K562 (cell line): ENCODE data around the gene PCDH12. TPM values are rescaled to one million over a fixed set of nuclear protein-coding genes. Genes with fewer than 3 reads are reported as not detected.

Experiments
- ATAC-seq: fragments of 200-7000 bp; cut with Tn5 transposase; 3 replicates; pipeline ENCODE4 v1.9.1; 2020; ENCODE audit warnings: moderate library complexity
- BruUV-seq: library from RNA; stranded (reverse); fragments of 400-500 nt; replicated peaks from 2 replicates; lab custom pipeline; 2021; lab: Mats Ljungman, UMichigan
- CTCF ChIA-PET: fragments of 300-600 bp; formaldehyde crosslinking; extraction: SDS; loops from one replicate; lab custom pipeline; 2021; ENCODE audit warnings: low intra/inter-chr PET ratio; lab: Yijun Ruan, JAX
- POLR2A ChIA-PET: fragments of 300-600, 350-650 bp; sonication (Branson Sonifier 250); formaldehyde crosslinking; extraction: SDS; loops from one replicate; lab custom pipeline; 2021; ENCODE audit warnings: antibody characterized with exemption, inconsistent platforms; lab: Yijun Ruan, JAX
- DNase-seq, 4 experiments: peaks; one replicate each; pipeline versions ENCODE4 v3.0.0 to v3.0.0-alpha.2; 2011 to 2018; ENCODE audit warnings: low spot score in 3 of 4, mixed read lengths in 3 of 4; ENCODE audit errors: extremely low read depth in 1 of 4
- FAIRE-seq: peaks from 2 replicates; lab custom pipeline; 2011; peaks lifted over from hg19 to GRCh38; lab: Jason Lieb, UNC
- H2AFZ ChIP-seq: 2 replicates; pipeline ENCODE4 v1.6.0; 2011; ENCODE audit warnings: low read depth, low read length, control low read depth, inconsistent platforms
- H3K27ac ChIP-seq: fragments of 200-600 bp; 3 replicates; pipeline ENCODE4 v1.8.0; 2011; ENCODE audit warnings: low read depth, mild to moderate bottlenecking, control low read depth, inconsistent platforms, low read length, moderate library complexity, mixed read lengths; ENCODE audit errors: extremely low read depth
- H3K27me3 ChIP-seq, 2 experiments: fragments of 300-600 bp in 1 of 2; 2 replicates in 1 of 2; 3 replicates in 1 of 2; pipeline versions ENCODE4 v1.6.0 to v1.8.0; 2011; ENCODE audit warnings: inconsistent platforms in 2 of 2, low read length in 2 of 2, mild to moderate bottlenecking in 1 of 2, mixed read lengths in 1 of 2, moderate library complexity in 1 of 2; ENCODE audit not compliant: control insufficient read depth in 2 of 2, insufficient read depth in 2 of 2
- H3K36me3 ChIP-seq: fragments of 300-600 bp; 3 replicates; pipeline ENCODE4 v1.8.0; 2011; ENCODE audit warnings: mild to moderate bottlenecking, low read length, inconsistent platforms; ENCODE audit not compliant: control insufficient read depth, insufficient read depth
- H3K4me1 ChIP-seq, 2 experiments: fragments of 200-600 bp in 1 of 2; replicated peaks in 1 of 2; 2 replicates in 1 of 2; 3 replicates in 1 of 2; pipeline versions ENCODE4 v1.5.1 to v1.8.0; 2011; ENCODE audit warnings: inconsistent platforms in 2 of 2, low read length in 2 of 2, mild to moderate bottlenecking in 1 of 2, mixed read lengths in 1 of 2, moderate library complexity in 1 of 2; ENCODE audit not compliant: control insufficient read depth in 2 of 2, insufficient read depth in 2 of 2
- H3K4me2 ChIP-seq: 2 replicates; pipeline ENCODE4 v1.6.1; 2011; ENCODE audit warnings: low read length, control low read depth, inconsistent platforms, mixed read lengths; ENCODE audit not compliant: insufficient read depth
- H3K4me3 ChIP-seq: fragments of 200-600 bp; sonication (generic), shearing (Covaris generic); 2 replicates; pipeline ENCODE4 v1.5.1; 2016; ENCODE audit warnings: control low read depth, inconsistent platforms
- H3K79me2 ChIP-seq: fragments of 200-600 bp; 3 replicates; pipeline ENCODE4 v1.8.0; 2011; ENCODE audit warnings: low read length, inconsistent platforms; ENCODE audit not compliant: control insufficient read depth, insufficient read depth
- H3K9ac ChIP-seq, 2 experiments: 2 replicates each; pipeline versions ENCODE4 v1.6.0 to v1.6.1; 2011; ENCODE audit warnings: low read depth in 2 of 2, low read length in 2 of 2, control low read depth in 1 of 2, inconsistent platforms in 1 of 2, mild to moderate bottlenecking in 1 of 2, mixed read lengths in 1 of 2; ENCODE audit not compliant: insufficient read depth in 1 of 2
- H3K9me1 ChIP-seq: one replicate; pipeline ENCODE4 v1.6.0; 2011; ENCODE audit warnings: inconsistent platforms, mild to moderate bottlenecking, low read length, moderate library complexity; ENCODE audit not compliant: control insufficient read depth, insufficient read depth
- H3K9me3 ChIP-seq: replicated peaks from 2 replicates; pipeline ENCODE4 v1.5.1; 2011; ENCODE audit warnings: low read depth, low read length, inconsistent platforms; ENCODE audit not compliant: control insufficient read depth, insufficient read depth
- H4K20me1 ChIP-seq: replicated peaks from 2 replicates; pipeline ENCODE4 v1.6.1; 2011; ENCODE audit warnings: low read length, inconsistent platforms, mixed read lengths; ENCODE audit not compliant: control insufficient read depth, insufficient read depth
- MLLT1 ChIP-seq, 2 experiments: fragments of 450-650 bp; IDR thresholded peaks; 2 replicates each; pipeline ENCODE4 v1.6.1; 2016
- NCOA2 ChIP-seq, 2 experiments: fragments of 450-650 bp; IDR thresholded peaks; 2 replicates each; pipeline ENCODE4 v1.6.1; 2018; ENCODE audit warnings: mild to moderate bottlenecking in 2 of 2, moderate library complexity in 1 of 2; ENCODE audit not compliant: partially characterized antibody in 2 of 2
- NFXL1 ChIP-seq: fragments of 450-650 bp; formaldehyde crosslinking; IDR thresholded peaks from 2 replicates; pipeline ENCODE4 v1.4.0; 2021; ENCODE audit warnings: mild to moderate bottlenecking
- RBM25 ChIP-seq: fragments of 200-400 bp; formaldehyde crosslinking; IDR thresholded peaks from 2 replicates; pipeline ENCODE4 v1.6.1; 2018; ENCODE audit warnings: low read length, low read depth, moderate library complexity; ENCODE audit not compliant: severe bottlenecking
- SRSF7 ChIP-seq: fragments of 200-400 bp; formaldehyde crosslinking; optimal IDR thresholded peaks from 2 replicates; pipeline ENCODE3; 2017; ENCODE audit warnings: mild to moderate bottlenecking, low read depth, low read length
- XRCC4 ChIP-seq: IDR thresholded peaks from one replicate; pipeline ENCODE4 v1.6.1; 2011; ENCODE audit not compliant: insufficient read depth, insufficient read length; ENCODE audit errors: extremely low read depth
- ZNF316 ChIP-seq: fragments of 450-650 bp; IDR thresholded peaks from 2 replicates; pipeline ENCODE4 v1.6.1; 2016
- WGBS: fragments of 100-300 bp; shearing (Covaris generic); methylation state at CpG from one replicate; pipeline ENCODE4 v1.1.6; 2016; ENCODE audit warnings: low coverage, mixed read lengths; ENCODE audit not compliant: insufficient coverage; ENCODE audit errors: missing lambda C conversion rate; 5-methylcytosine and 5-hydroxymethylcytosine counted together
- in situ Hi-C: fragments of 300-500 bp; cut with MboI; formaldehyde crosslinking; loops from 4 replicates; pipeline ENCODE4 v1.15.0; 2018; ENCODE audit warnings: inconsistent platforms, mixed read lengths
- intact Hi-C: fragments of 100-400 bp; cut with micrococcal nuclease; formaldehyde crosslinking; loops from 2 replicates; pipeline ENCODE4 v1.14.2; 2022
- polyA plus RNA-seq, 8 experiments: library from polyadenylated mRNA; depleted of rRNA in 4 of 8; stranded (reverse) in 5 of 8; unstranded in 3 of 8; fragments of >200 nt; fragmentation: Nextera tagmentation in 2 of 8; fragmentation: Illumina TruSeq in 1 of 8; extraction: Ambion mirVana in 2 of 8; extraction: Trizol in 1 of 8; gene quantifications; 2 replicates each; pipeline versions ENCODE4 v1.2.1 to v1.2.3, GENCODE V29; 2011 to 2014; ENCODE audit warnings: inconsistent platforms in 1 of 8, missing spikeins in 1 of 8
- total RNA-seq, 7 experiments: library from RNA; depleted of rRNA in 6 of 7; stranded (reverse); fragments of >200 nt in 6 of 7; fragmentation: Illumina TruSeq in 2 of 7; extraction: Trizol in 2 of 7; gene quantifications; 2 replicates each; pipeline versions ENCODE4 v1.2.1 to v1.2.3, GENCODE V29; 2011 to 2021; ENCODE audit warnings: low replicate concordance in 1 of 7
- TF ChIP-seq, protein P1 (sequence below): IDR thresholded peaks from 3 replicates; pipeline ENCODE4 v1.6.1; 2011; ENCODE audit warnings: borderline replicate concordance, mild to moderate bottlenecking; ENCODE audit not compliant: insufficient read length, insufficient read depth

The PCDH12 gene
- total and polyA plus RNA-seq, 9 of the 15 experiments (the other 6 are each of a cell fraction or from before 2014, with no cell fraction given): 0.01 to 0.04 (median 0.01) TPM; not detected in 4

- Histone ChIP-seq H3K36me3 (no peaks in the 10 kb centered on the region), H3K4me2 (no peak overlapping the region), H3K4me3 (no peak overlapping the region), H3K79me2 (no peaks in the 10 kb centered on the region), H3K27me3 (no peaks in the 10 kb centered on the region), H3K9me3 (no peaks in the 10 kb centered on the region; the same call in 1 of the 2 replicates), H3K4me1 (peaks cover 17 to 23% of the 10 kb centered on the region in 2 experiments; a peak in 4 of 5 replicates), H3K9me1 (peaks cover 4% of the 10 kb centered on the region), H4K20me1 (no peaks in the 10 kb centered on the region), H3K27ac (no peak overlapping the region), H2AFZ (no peak overlapping the region), H3K9ac (no peak overlapping the region)
- in situ Hi-C loops: no loop called here
- no peak for FAIRE-seq
- POLR2A ChIA-PET: interaction anchor here (0.6 to 1.7 kb wide), 4 partner anchors 9 to 524 kb away, joined by 3 to 6 read pairs (median 4); partner anchors contain the start of gene PCDHGA8
- DNase-seq: no peak
- 27% methylated on average over 2 of the region's 2 CpGs for WGBS
- no TSS peak for BruUV-seq
- TF ChIP-seq ZNF316 (0 out of 2 replicates have a peak, but pooled peaks have one; percentile 12), XRCC4 (no peak)
- TF ChIP-seq, protein P1, sequence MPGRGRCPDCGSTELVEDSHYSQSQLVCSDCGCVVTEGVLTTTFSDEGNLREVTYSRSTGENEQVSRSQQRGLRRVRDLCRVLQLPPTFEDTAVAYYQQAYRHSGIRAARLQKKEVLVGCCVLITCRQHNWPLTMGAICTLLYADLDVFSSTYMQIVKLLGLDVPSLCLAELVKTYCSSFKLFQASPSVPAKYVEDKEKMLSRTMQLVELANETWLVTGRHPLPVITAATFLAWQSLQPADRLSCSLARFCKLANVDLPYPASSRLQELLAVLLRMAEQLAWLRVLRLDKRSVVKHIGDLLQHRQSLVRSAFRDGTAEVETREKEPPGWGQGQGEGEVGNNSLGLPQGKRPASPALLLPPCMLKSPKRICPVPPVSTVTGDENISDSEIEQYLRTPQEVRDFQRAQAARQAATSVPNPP: no peak
- intact Hi-C loops: no loop called here
- CTCF ChIA-PET: no interaction called here
- ATAC-seq: no peak
Observed at GRCh38 chr5:141916522-141916921, 41.5 kb downstream of the PCDH12 start.

GRCh38 chr5:141915881-141916336 is 42.1 kb downstream of the PCDH12 start:
- peaks cover 4% of the 10 kb centered on the region for H3K9me1 ChIP-seq
- H3K27ac ChIP-seq: no peak overlapping the region
- CTCF ChIA-PET: no interaction called here
- H3K36me3 ChIP-seq: no peaks in the 10 kb centered on the region
- no TSS peak for BruUV-seq
- H2AFZ ChIP-seq: no peak overlapping the region
- intact Hi-C loops: no loop called here
- no peaks in the 10 kb centered on the region for H4K20me1 ChIP-seq
- WGBS: 60% methylated on average over 6 of the region's 6 CpGs
- ATAC-seq (no peak), DNase-seq (no peak), FAIRE-seq (no peak)
- no peaks in the 10 kb centered on the region; the same call in 1 of the 2 replicates for H3K9me3 ChIP-seq
- peaks cover 17 to 23% of the 10 kb centered on the region in 2 experiments; a peak in 4 of 5 replicates for H3K4me1 ChIP-seq
- in situ Hi-C loops: no loop called here
- no peak overlapping the region for H3K4me3 ChIP-seq
- no peak overlapping the region for H3K4me2 ChIP-seq
- POLR2A ChIA-PET: interaction anchor here (0.6 to 2.6 kb wide), 5 partner anchors 8 to 364 kb away, joined by 3 to 10 read pairs (median 5); partner anchors contain the start of gene DELE1
- no peaks in the 10 kb centered on the region for H3K79me2 ChIP-seq
- no peaks in the 10 kb centered on the region for H3K27me3 ChIP-seq
- TF ChIP-seq RBM25: no peak
- TF ChIP-seq SRSF7: no peak
- no peak for TF ChIP-seq NFXL1 (CRISPR knock-in tag)
- no peak for TF ChIP-seq MLLT1 (IDR thresholded peaks at IDR 0.05)
- no peak for TF ChIP-seq NCOA2 (IDR thresholded peaks at IDR 0.05; ENCODE audit: partially characterized antibody in 2 of 2)
- no peak overlapping the region for H3K9ac ChIP-seq
